ACC112 (cell line): ENCODE results near the gene FEM1C.

ENCODE experiments used
- H2AFZ ChIP-seq: fragments of 200-600 bp; sonication (generic); one replicate; pipeline ENCODE4 v1.6.0; 2017; ENCODE audit warnings: antibody characterized with exemption, low read length; ENCODE audit not compliant: unreplicated experiment
- H3K27ac ChIP-seq: fragments of 200-600 bp; sonication (generic); 2 replicates; pipeline ENCODE4 v1.5.1; 2014; ENCODE audit warnings: low read depth, mild to moderate bottlenecking, antibody characterized with exemption, low read length, moderate library complexity
- H3K27me3 ChIP-seq: fragments of 200-600 bp; sonication (generic); 2 replicates; pipeline ENCODE4 v1.6.1; 2014; ENCODE audit warnings: mild to moderate bottlenecking, antibody characterized with exemption, low read length, moderate library complexity, mixed read lengths; ENCODE audit not compliant: insufficient read depth
- H3K36me3 ChIP-seq: fragments of 200-600 bp; sonication (generic); 2 replicates; pipeline ENCODE4 v1.6.1; 2016; ENCODE audit warnings: mild to moderate bottlenecking, antibody characterized with exemption, low read length, moderate library complexity, mixed read lengths; ENCODE audit not compliant: insufficient read depth
- H3K4me1 ChIP-seq: fragments of 200-600 bp; sonication (generic); one replicate; pipeline ENCODE4 v1.6.1; 2016; ENCODE audit warnings: low read length, mixed read lengths; ENCODE audit not compliant: insufficient read depth, unreplicated experiment, control insufficient read depth
- H3K4me3 ChIP-seq: fragments of 200-600 bp; sonication (generic); 2 replicates; pipeline ENCODE4 v1.5.1; 2014; ENCODE audit warnings: mild to moderate bottlenecking, low read depth, low read length
- H3K79me2 ChIP-seq: fragments of 200-600 bp; sonication (generic); one replicate; pipeline ENCODE4 v1.6.0; 2016; ENCODE audit warnings: low read length; ENCODE audit not compliant: control insufficient read depth, unreplicated experiment, insufficient read depth

Gene FEM1C

DNA sequence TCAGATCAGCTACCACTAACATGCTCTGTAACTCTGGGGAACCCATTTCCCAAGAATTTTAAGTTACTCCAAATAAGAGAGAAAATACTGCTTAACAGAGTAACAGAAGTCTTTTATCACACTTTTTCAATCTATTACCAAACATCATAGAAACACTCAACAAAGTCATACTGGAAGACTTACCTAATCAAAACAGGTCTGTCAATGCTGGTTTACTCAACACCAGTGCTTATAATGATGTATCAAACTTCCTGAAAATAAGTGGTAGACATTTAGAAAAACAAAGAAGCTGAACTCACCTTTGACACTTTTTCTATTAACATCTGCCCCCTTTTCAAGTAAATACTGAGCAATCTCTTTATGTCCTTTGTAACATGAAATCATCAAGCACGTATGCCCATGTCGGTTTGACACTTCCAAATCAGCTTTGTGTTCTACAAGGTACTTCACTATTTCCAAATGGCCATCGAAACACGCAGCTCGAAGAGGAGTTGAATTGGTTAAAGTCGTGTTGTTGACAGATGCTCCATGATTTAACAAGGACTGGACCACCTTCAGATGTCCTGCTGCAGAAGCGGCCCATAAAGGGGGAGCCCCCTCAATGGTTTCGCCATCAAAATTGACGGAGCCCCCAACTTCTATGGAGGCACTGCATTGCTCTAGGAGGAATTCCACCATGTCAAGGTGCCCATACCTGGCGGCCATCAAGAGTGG is 1.8 kb downstream of the FEM1C start:
- Histone ChIP-seq H3K27ac (peak overlapping the region; percentile 82), H3K4me3 (peak overlapping the region; percentile 90), H3K36me3 (peaks cover 55% of the 10 kb centered on the region)

DNA sequence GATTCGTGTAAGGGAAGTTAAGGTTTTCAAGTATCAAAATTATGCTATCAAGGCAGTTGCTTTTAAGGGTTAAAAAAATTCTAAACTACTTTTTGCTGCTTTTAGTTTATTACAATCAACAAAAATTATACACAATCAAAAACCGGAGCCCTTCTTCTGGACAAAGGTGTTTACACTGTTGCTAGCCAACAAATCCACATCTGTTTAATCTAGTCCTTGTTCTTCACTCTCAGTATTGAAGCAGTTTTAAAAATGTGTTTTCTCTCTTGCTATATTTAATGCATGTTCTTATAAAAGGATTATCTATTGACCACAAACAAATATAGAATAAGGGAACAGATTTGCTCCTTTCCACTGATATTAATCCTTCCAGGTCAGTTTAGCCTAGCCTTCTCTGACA is 2.5 kb downstream of the FEM1C start:
- Histone ChIP-seq H3K79me2 (peaks cover 74% of the 10 kb centered on the region), H2AFZ (no peak overlapping the region), H3K36me3 (peaks cover 61% of the 10 kb centered on the region), H3K27me3 (no peaks in the 10 kb centered on the region), H3K4me3 (peak overlapping the region; percentile 90), H3K27ac (peak overlapping the region; percentile 82), H3K4me1 (peaks cover 31% of the 10 kb centered on the region)

More for the DNA sequence above, 1.8 kb downstream of the FEM1C start:
- Histone ChIP-seq H3K79me2 (peaks cover 67% of the 10 kb centered on the region), H3K4me1 (peaks cover 26% of the 10 kb centered on the region), H2AFZ (no peak overlapping the region), H3K27me3 (no peaks in the 10 kb centered on the region)

GRCh38 chr5:115541611-115542010 is 3.0 kb downstream of the FEM1C start:
- peaks cover 79% of the 10 kb centered on the region for H3K79me2 ChIP-seq
- peak overlapping the region; percentile 82 for H3K27ac ChIP-seq
- peaks cover 36% of the 10 kb centered on the region for H3K4me1 ChIP-seq
- H2AFZ ChIP-seq: no peak overlapping the region
- no peaks in the 10 kb centered on the region for H3K27me3 ChIP-seq
- H3K4me3 ChIP-seq: peak overlapping the region; percentile 90
- H3K36me3 ChIP-seq: peaks cover 66% of the 10 kb centered on the region

DNA sequence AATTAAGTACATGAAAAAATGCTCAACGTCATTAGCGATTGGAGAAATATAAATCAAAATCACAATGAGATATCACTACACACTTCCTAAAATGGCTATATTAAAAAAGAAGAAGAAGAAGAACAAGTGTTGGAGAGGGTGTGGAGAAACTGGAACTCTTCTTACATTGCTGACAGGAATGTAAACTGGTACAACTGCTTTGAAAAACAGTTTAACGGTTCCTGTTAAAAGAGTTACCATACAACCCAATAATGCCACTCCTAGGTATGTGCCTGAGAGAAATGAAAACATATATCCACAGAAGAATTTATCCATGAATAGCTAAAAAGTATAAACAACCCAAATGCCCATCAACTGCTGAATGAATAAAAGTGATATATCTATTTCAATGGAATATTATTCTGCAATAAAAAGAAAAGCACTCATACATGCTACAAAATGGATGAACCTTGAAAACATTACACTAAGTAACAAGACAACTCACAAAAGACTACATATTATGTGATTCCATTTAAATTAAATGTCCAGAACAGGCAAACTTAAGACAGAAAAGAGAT is 9.0 kb downstream of the FEM1C start:
- no peak overlapping the region for H2AFZ ChIP-seq
- peaks cover 89% of the 10 kb centered on the region for H3K4me1 ChIP-seq
- H3K36me3 ChIP-seq: peaks cover 68% of the 10 kb centered on the region
- H3K27ac ChIP-seq: no peak overlapping the region
- H3K4me3 ChIP-seq: 0 out of 2 replicates have a peak overlapping the region, but pooled peaks have one; percentile 26
- H3K79me2 ChIP-seq: peaks cover 97% of the 10 kb centered on the region
- H3K27me3 ChIP-seq: no peaks in the 10 kb centered on the region

DNA sequence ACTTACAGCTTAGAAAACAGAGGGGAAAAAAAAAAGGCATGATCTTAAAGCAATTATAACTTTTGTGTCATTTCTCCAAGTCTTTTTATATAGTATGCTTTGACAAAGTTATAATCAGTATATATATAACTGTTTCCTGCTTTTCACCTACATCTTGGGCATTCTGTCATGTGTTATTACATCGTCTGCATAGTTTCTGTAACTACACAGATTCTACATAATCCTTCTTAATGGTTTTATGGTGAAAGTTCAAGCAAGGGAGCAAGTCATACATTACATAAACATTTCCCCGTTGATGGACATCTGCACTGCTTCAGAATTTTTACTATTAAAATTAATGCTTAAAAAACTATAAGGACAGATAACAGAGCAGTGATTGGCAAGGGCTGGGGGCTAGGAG is 12.1 kb downstream of the FEM1C start:
- Histone ChIP-seq H3K36me3 (peaks cover 47% of the 10 kb centered on the region), H2AFZ (no peak overlapping the region), H3K27ac (0 out of 2 replicates have a peak overlapping the region, but pooled peaks have one; percentile 4), H3K4me3 (no peak overlapping the region), H3K79me2 (peaks cover 95% of the 10 kb centered on the region), H3K27me3 (no peaks in the 10 kb centered on the region), H3K4me1 (peaks cover 69% of the 10 kb centered on the region)

DNA sequence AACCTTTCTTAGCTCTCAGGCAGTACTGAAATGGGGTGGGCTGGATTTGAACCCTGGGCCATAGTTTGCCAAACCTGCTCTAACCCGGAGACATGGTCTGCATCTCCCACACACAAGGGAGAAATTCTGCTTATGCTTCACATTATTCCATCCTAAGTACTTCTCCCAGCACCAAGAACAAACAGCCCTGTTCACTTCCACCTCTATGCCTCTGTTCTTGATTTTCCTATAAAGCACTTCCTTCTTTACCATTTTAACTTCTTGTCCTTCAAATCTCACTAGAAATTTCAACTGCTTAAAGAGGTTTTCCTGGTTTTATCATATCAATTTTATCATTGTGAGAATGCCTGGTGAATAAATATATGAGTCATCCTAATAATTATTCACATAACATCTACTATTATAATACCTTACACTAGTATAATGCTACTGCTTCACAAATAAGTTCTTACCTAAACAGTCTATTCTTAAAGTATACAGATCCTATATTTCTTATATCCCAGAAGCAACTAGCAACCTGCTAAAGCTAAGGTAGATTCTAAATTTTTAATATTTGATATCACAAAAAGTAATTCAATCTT is 12.7 kb downstream of the FEM1C start:
- Histone ChIP-seq H3K27ac (peak overlapping the region; percentile 23), H3K27me3 (no peaks in the 10 kb centered on the region), H3K4me3 (peak overlapping the region; percentile 18; the same call in 1 of the 2 replicates), H3K36me3 (peaks cover 43% of the 10 kb centered on the region), H3K4me1 (peaks cover 64% of the 10 kb centered on the region), H3K79me2 (peaks cover 95% of the 10 kb centered on the region), H2AFZ (no peak overlapping the region)

GRCh38 chr5:115531380-115531779 is 13.2 kb downstream of the FEM1C start:
- no peaks in the 10 kb centered on the region for H3K27me3 ChIP-seq
- H2AFZ ChIP-seq: no peak overlapping the region
- peaks cover 95% of the 10 kb centered on the region for H3K79me2 ChIP-seq
- peaks cover 59% of the 10 kb centered on the region for H3K4me1 ChIP-seq
- H3K4me3 ChIP-seq: peak overlapping the region; percentile 18; the same call in 1 of the 2 replicates
- H3K27ac ChIP-seq: peak overlapping the region; percentile 23
- peaks cover 43% of the 10 kb centered on the region for H3K36me3 ChIP-seq

DNA sequence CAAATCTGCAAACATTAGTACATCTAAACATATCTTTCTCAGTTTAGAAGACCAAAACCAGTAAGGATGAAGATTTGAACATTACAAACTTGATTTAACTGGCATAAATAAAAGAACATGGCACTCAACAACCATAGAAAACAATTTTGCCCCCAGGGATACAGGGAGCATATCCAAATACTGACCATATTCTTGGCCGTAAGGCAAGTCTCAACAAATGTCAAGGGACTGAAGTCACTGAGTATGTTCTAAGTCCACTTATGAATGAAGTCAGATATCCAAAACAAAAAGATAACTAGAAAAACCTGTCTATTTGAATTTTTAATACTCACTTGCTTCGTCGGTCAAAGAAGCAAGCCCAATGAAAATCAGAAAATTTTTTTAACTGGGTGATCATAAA is 14.1 kb downstream of the FEM1C start:
- H3K79me2 ChIP-seq: peaks cover 90% of the 10 kb centered on the region
- H3K4me1 ChIP-seq: peaks cover 51% of the 10 kb centered on the region
- H3K27me3 ChIP-seq: no peaks in the 10 kb centered on the region
- no peak overlapping the region for H3K4me3 ChIP-seq
- no peak overlapping the region for H3K27ac ChIP-seq
- no peak overlapping the region for H2AFZ ChIP-seq
- peaks cover 40% of the 10 kb centered on the region for H3K36me3 ChIP-seq

GRCh38 chr5:115526604-115527003 is 18.0 kb downstream of the FEM1C start:
- H2AFZ ChIP-seq: no peak overlapping the region
- H3K4me1 ChIP-seq: peaks cover 35% of the 10 kb centered on the region
- peaks cover 85% of the 10 kb centered on the region for H3K79me2 ChIP-seq

GRCh38 chr5:115524199-115524847 is 20.3 kb downstream of the FEM1C start:
- Histone ChIP-seq H3K4me1 (peaks cover 20% of the 10 kb centered on the region), H3K27ac (0 out of 2 replicates have a peak overlapping the region, but pooled peaks have one; percentile 21), H3K4me3 (no peak overlapping the region), H3K27me3 (no peaks in the 10 kb centered on the region), H2AFZ (no peak overlapping the region), H3K79me2 (peaks cover 62% of the 10 kb centered on the region), H3K36me3 (peaks cover 64% of the 10 kb centered on the region)

More at GRCh38 chr5:115526604-115527003, 18.0 kb downstream of the FEM1C start:
- no peaks in the 10 kb centered on the region for H3K27me3 ChIP-seq
- H3K36me3 ChIP-seq: peaks cover 52% of the 10 kb centered on the region
- H3K4me3 ChIP-seq: no peak overlapping the region
- no peak overlapping the region for H3K27ac ChIP-seq
